Ishikawa (cell line): ENCODE results near the gene SMARCD1.

Source experiments
- CEBPB ChIP-seq: IDR thresholded peaks from 2 replicates; pipeline ENCODE4 v1.6.1; 2012
- CREB1 ChIP-seq: IDR thresholded peaks from 2 replicates; pipeline ENCODE4 v1.6.1; 2012; ENCODE audit warnings: low read depth
- EGR1 ChIP-seq: IDR thresholded peaks from 2 replicates; pipeline ENCODE4 v1.6.1; 2012
- EP300 ChIP-seq: IDR thresholded peaks from 2 replicates; pipeline ENCODE4 v1.6.1; 2012; ENCODE audit warnings: borderline replicate concordance
- FOXM1 ChIP-seq: IDR thresholded peaks from 2 replicates; pipeline ENCODE4 v1.6.1; 2012; ENCODE audit warnings: low read depth, borderline replicate concordance
- NFIC ChIP-seq: IDR thresholded peaks from 2 replicates; pipeline ENCODE4 v1.6.1; 2012
- RAD21 ChIP-seq: IDR thresholded peaks from 2 replicates; pipeline ENCODE4 v1.6.1; 2012; ENCODE audit warnings: low read depth
- REST ChIP-seq: IDR thresholded peaks from 2 replicates; pipeline ENCODE4 v1.6.1; 2012; ENCODE audit warnings: low read depth, mild to moderate bottlenecking
- TAF1 ChIP-seq: IDR thresholded peaks from 2 replicates; pipeline ENCODE4 v1.6.1; 2012; ENCODE audit warnings: low read depth, mild to moderate bottlenecking
- TCF12 ChIP-seq: IDR thresholded peaks from 2 replicates; pipeline ENCODE4 v1.6.1; 2012; ENCODE audit warnings: low read depth
- TEAD4 ChIP-seq: IDR thresholded peaks from 2 replicates; pipeline ENCODE4 v1.6.1; 2012
- USF1 ChIP-seq: IDR thresholded peaks from 2 replicates; pipeline ENCODE4 v1.6.1; 2012
- YY1 ChIP-seq: IDR thresholded peaks from 2 replicates; pipeline ENCODE4 v1.6.1; 2012; ENCODE audit warnings: low read depth
- ZBTB7A ChIP-seq: IDR thresholded peaks from 2 replicates; pipeline ENCODE4 v1.6.1; 2012; ENCODE audit warnings: low read depth
- TF ChIP-seq, protein P1 (sequence below): IDR thresholded peaks from 2 replicates; pipeline ENCODE4 v1.6.1; 2012

SMARCD1 gene

GRCh38 chr12:50066402-50066801 is 18.7 kb upstream of the SMARCD1 start:
- TF ChIP-seq CREB1: no peak
- TF ChIP-seq NFIC: no peak
- no peak for TF ChIP-seq TCF12
- no peak for TF ChIP-seq YY1
- TF ChIP-seq, protein P1, sequence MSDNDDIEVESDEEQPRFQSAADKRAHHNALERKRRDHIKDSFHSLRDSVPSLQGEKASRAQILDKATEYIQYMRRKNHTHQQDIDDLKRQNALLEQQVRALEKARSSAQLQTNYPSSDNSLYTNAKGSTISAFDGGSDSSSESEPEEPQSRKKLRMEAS: no peak
- 0 out of 2 replicates have a peak, but pooled peaks have one; percentile 37 for TF ChIP-seq CEBPB
- no peak for TF ChIP-seq REST
- peak; percentile 45; the same call in 1 of the 2 replicates for TF ChIP-seq EP300
- no peak for TF ChIP-seq EGR1
- TF ChIP-seq ZBTB7A: no peak
- no peak for TF ChIP-seq USF1
- TF ChIP-seq RAD21: no peak
- no peak for TF ChIP-seq TAF1
- TF ChIP-seq FOXM1: no peak
- TF ChIP-seq TEAD4: peak; percentile 78

DNA sequence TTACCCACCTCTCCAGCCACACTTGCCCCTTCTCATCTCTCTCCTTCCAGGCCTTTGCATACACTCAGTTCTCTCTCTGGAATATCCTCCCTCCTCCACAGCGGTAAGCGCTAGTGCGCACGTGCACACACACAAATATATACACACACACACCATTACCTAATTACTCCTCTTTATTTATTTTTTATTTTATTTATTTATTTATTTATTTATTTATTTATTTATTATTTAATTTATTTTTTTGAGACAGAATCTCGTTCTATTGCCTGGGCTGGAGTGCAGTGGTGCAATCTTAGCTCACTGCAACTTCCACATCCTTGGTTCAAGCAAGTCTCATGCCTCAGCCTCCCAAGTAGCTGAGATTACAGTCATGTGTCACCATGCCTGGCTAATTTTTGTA is 16.1 kb upstream of the SMARCD1 start:
- no peak for TF ChIP-seq EGR1

DNA sequence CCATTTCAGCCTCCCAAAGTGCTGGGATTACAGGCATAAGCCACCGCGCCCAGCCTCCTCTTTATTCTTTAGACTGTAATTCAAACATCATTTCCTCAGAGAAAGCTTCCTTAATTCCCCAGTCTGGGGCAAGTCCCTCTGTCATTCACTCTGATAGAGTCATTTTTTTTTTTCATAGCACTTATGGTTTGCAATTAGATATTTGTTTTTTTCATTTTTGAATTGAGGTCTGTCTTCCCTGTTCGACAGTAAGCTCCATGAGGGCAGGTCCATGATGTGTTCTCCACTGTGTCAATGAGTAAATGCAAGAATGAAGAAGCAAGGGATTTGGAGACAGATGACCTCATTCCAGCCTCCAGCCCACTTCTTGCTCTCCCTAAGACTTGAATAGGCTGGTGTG is 15.6 kb upstream of the SMARCD1 start:
- no peak for TF ChIP-seq TEAD4
- no peak for TF ChIP-seq YY1
- no peak for TF ChIP-seq FOXM1
- TF ChIP-seq EP300: no peak
- no peak for TF ChIP-seq CREB1
- TF ChIP-seq REST: no peak
- TF ChIP-seq, protein P1: no peak
- TF ChIP-seq ZBTB7A: no peak
- TF ChIP-seq TCF12: no peak
- TF ChIP-seq TAF1: no peak
- TF ChIP-seq NFIC: no peak
- TF ChIP-seq EGR1: no peak
- TF ChIP-seq RAD21: no peak
- no peak for TF ChIP-seq USF1
- TF ChIP-seq CEBPB: no peak

GRCh38 chr12:50070314-50071060 is 14.7 kb upstream of the SMARCD1 start:
- peak; percentile 94 for TF ChIP-seq RAD21
- no peak for TF ChIP-seq TCF12
- no peak for TF ChIP-seq YY1

DNA sequence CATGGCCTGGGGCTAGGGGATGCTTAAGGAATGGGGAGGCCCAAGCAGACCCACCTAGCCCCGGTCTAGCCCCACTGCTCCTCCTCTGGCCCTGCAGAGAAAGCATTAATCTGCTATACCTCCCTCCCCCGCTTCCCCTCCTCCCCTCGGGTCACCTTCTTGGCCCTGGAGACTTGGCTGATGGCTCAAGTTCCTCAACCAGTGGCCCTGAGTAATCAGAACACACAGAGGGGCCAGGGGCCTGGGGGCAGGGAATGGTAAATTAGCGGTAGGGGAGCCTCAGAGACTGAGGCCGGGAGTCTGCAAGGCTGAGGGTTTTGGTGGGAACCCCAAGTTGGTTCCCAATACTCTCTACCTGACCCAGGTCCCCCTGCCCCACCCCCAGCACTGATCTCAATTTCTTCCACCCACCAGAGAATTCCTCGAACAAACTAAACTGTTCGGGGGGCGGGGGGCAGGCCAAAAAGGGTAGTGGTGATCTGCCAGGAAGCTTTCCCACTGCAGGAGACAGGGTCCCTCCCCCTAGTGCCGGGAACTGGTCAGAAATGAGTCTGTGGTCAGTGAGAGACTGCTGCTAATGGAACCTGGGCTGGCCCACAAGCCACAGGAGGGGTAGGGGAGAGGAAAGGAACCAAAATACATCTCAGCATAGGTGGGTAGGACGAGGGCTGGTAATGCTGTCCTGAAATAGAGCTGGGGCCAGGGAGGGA is 12.8 kb upstream of the SMARCD1 start:
- TF ChIP-seq NFIC (no peak), FOXM1 (no peak), EP300 (no peak), TCF12 (no peak), YY1 (no peak), REST (no peak), CREB1 (no peak), TAF1 (no peak), USF1 (no peak), ZBTB7A (no peak), RAD21 (no peak), TEAD4 (no peak)
- TF ChIP-seq, protein P1: no peak
